Stimulated activated CD8-positive, alpha-beta memory T cell treated with anti-CD3 and anti-CD28 coated beads, Interleukin-2, amount 100 ng/mL, for 1 hour (primary cell): Measurements from ENCODE around the gene OR10G7.
"Not testable (repeated sequence)": the region's sequence is repeated elsewhere in the genome, so short reads cannot be mapped to it uniquely, and the experiment has no call there.

ENCODE experiments used
- DNase-seq, 2 donors: peaks; one replicate each; pipeline ENCODE4 v3.0.0-alpha.2; 2020; ENCODE audit warnings: low read depth in 2 of 2

The OR10G7 gene

GRCh38 chr11:124043420-124043819, 2.3 kb upstream of the OR10G7 start:
- no peak for DNase-seq

- no peak for DNase-seq
These were observed 1.6 kb downstream of the OR10G7 start for GRCh38 chr11:124039557-124039956.

- no peak for DNase-seq
These were observed 4.5 kb downstream of the OR10G7 start for GRCh38 chr11:124036666-124037065.

GRCh38 chr11:124026498-124026897, 14.6 kb downstream of the OR10G7 start, which contains the start of gene OR10G8:
Gene OR10G8 (plus strand): TSS chr11:124026798. CDS start chr11:124029623, 2,825 bp downstream.
- no peak for DNase-seq

GRCh38 chr11:124015837-124016236, 25.3 kb downstream of the OR10G7 start:
- not testable (repeated sequence) for DNase-seq

- DNase-seq: no peak
These were observed 28.4 kb downstream of the OR10G7 start, which contains the start of gene OR10G4 for GRCh38 chr11:124012697-124013096. Gene OR10G4 (plus strand): TSS chr11:124012997. CDS start chr11:124015575, 2,578 bp downstream.

- no peak for DNase-seq
These were observed 46.0 kb downstream of the OR10G7 start, which contains the start of gene OR10G6 for GRCh38 chr11:123995119-123995518. Gene OR10G6 (minus strand): TSS chr11:123995161. CDS start chr11:123995161, 0 bp downstream.
